Measurements from ENCODE around the gene SETD2. TPM values are rescaled to one million over a fixed set of nuclear protein-coding genes. Genes with fewer than 3 reads are reported as not detected.

Gene SETD2
- total RNA-seq, 1 experiment from 2014 or later = 47.7 TPM

- Histone ChIP-seq H3K9me3 (ENCODE audit: insufficient read depth, low read depth) (no peaks in the 10 kb centered on the region), H3K4me1 (replicated peaks; ENCODE audit: insufficient read depth) (no peaks in the 10 kb centered on the region), H3K27me3 (ENCODE audit: insufficient read depth, low read depth) (no peaks in the 10 kb centered on the region), H3F3A (ENCODE audit: insufficient read depth, low read depth) (no peaks in the 10 kb centered on the region), H3K4me2 (no peak overlapping the region), H2AFZ (no peak overlapping the region), H3K27ac (no peak overlapping the region), H3K9me2 (ENCODE audit: insufficient read depth) (no peaks in the 10 kb centered on the region), H3K4me3 (no peak overlapping the region), H3K36me3 (ENCODE audit: low read depth) (peaks cover 25% of the 10 kb centered on the region; the same call in 1 of the 2 replicates), H3K79me2 (ENCODE audit: low read depth) (no peaks in the 10 kb centered on the region), H4K20me1 (ENCODE audit: insufficient read depth) (no peaks in the 10 kb centered on the region)
- ChIA-PET CTCF (no interaction called here), POLR2A (ENCODE audit: unreplicated experiment) (no interaction called here)
- BruUV-seq (replicated peaks) = no TSS peak
- TF ChIP-seq, protein P1, sequence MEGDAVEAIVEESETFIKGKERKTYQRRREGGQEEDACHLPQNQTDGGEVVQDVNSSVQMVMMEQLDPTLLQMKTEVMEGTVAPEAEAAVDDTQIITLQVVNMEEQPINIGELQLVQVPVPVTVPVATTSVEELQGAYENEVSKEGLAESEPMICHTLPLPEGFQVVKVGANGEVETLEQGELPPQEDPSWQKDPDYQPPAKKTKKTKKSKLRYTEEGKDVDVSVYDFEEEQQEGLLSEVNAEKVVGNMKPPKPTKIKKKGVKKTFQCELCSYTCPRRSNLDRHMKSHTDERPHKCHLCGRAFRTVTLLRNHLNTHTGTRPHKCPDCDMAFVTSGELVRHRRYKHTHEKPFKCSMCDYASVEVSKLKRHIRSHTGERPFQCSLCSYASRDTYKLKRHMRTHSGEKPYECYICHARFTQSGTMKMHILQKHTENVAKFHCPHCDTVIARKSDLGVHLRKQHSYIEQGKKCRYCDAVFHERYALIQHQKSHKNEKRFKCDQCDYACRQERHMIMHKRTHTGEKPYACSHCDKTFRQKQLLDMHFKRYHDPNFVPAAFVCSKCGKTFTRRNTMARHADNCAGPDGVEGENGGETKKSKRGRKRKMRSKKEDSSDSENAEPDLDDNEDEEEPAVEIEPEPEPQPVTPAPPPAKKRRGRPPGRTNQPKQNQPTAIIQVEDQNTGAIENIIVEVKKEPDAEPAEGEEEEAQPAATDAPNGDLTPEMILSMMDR (conservative IDR thresholded peaks at IDR 0.05) = no peak
- no peak for TF ChIP-seq EZH2 (IDR thresholded peaks at IDR 0.05; ENCODE audit: low read depth)
- intact Hi-C loops (cut with micrococcal nuclease; ENCODE audit: unreplicated experiment) = no loop called here
- DNase-seq = no peak
Measured at GRCh38 chr3:47086071-47086470, 77.8 kb downstream of the SETD2 start.

GRCh38 chr3:47083786-47084185, 80.1 kb downstream of the SETD2 start:
- intact Hi-C loops (cut with micrococcal nuclease; ENCODE audit: unreplicated experiment) = no loop called here
- CTCF ChIA-PET = no interaction called here
- no peak overlapping the region for H3K4me3 ChIP-seq

DNA sequence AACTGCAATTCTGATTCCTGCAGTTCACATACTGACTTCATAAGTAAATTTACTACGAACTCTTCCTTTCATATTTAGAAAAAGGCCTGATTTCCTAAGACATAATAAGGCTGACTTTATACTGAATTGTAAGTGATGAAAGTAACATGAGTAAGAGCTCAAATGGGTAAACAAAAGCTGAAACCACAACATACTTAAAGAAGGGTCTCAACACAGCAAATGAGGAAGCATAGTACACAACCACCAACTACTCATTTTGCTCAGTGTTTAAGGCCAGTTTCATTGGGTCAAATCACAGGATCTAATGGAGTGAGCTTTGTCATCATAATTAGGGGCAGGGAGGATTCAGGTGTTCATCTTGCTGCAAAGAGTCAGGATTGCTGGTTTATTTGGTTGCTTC, 81.4 kb downstream of the SETD2 start:
- H4K20me1 ChIP-seq (ENCODE audit: insufficient read depth) = peaks cover 5% of the 10 kb centered on the region; the same call in 1 of the 2 replicates
- no peak overlapping the region for H2AFZ ChIP-seq
- intact Hi-C loops (cut with micrococcal nuclease; ENCODE audit: unreplicated experiment) = no loop called here
- H3K9me2 ChIP-seq (ENCODE audit: insufficient read depth) = no peaks in the 10 kb centered on the region
- H3F3A ChIP-seq (ENCODE audit: insufficient read depth, low read depth) = no peaks in the 10 kb centered on the region
- no peak for DNase-seq
- ChIA-PET CTCF (no interaction called here), POLR2A (ENCODE audit: unreplicated experiment) (no interaction called here)
- no peak for TF ChIP-seq EZH2 (IDR thresholded peaks at IDR 0.05; ENCODE audit: low read depth)
- TF ChIP-seq, protein P1 (conservative IDR thresholded peaks at IDR 0.05) = no peak
- no peak overlapping the region for H3K27ac ChIP-seq
- no TSS peak for BruUV-seq (replicated peaks)
- no peak overlapping the region for H3K4me2 ChIP-seq
- peaks cover 30% of the 10 kb centered on the region for H3K36me3 ChIP-seq (ENCODE audit: low read depth)
- no peaks in the 10 kb centered on the region for H3K4me1 ChIP-seq (replicated peaks; ENCODE audit: insufficient read depth)
- H3K27me3 ChIP-seq (ENCODE audit: insufficient read depth, low read depth) = no peaks in the 10 kb centered on the region
- no peak overlapping the region for H3K4me3 ChIP-seq
- H3K9me3 ChIP-seq (ENCODE audit: insufficient read depth, low read depth) = no peaks in the 10 kb centered on the region
- H3K79me2 ChIP-seq (ENCODE audit: low read depth) = no peaks in the 10 kb centered on the region; the same call in 1 of the 2 replicates

More at GRCh38 chr3:47083786-47084185, 80.1 kb downstream of the SETD2 start:
- Histone ChIP-seq H2AFZ (no peak overlapping the region), H3K4me1 (replicated peaks; ENCODE audit: insufficient read depth) (no peaks in the 10 kb centered on the region), H3F3A (ENCODE audit: insufficient read depth, low read depth) (no peaks in the 10 kb centered on the region), H4K20me1 (ENCODE audit: insufficient read depth) (peaks cover 5% of the 10 kb centered on the region; the same call in 1 of the 2 replicates), H3K79me2 (ENCODE audit: low read depth) (no peaks in the 10 kb centered on the region), H3K9me2 (ENCODE audit: insufficient read depth) (no peaks in the 10 kb centered on the region), H3K4me2 (no peak overlapping the region), H3K36me3 (ENCODE audit: low read depth) (peaks cover 30% of the 10 kb centered on the region), H3K9me3 (ENCODE audit: insufficient read depth, low read depth) (no peaks in the 10 kb centered on the region), H3K27me3 (ENCODE audit: insufficient read depth, low read depth) (no peaks in the 10 kb centered on the region), H3K27ac (no peak overlapping the region)
- no peak for DNase-seq
- POLR2A ChIA-PET (ENCODE audit: unreplicated experiment) = no interaction called here
- no TSS peak for BruUV-seq (replicated peaks)
- TF ChIP-seq, protein P1 (conservative IDR thresholded peaks at IDR 0.05) = no peak
- TF ChIP-seq EZH2 (IDR thresholded peaks at IDR 0.05; ENCODE audit: low read depth) = no peak

Data from PC-9 (cell line).